Measurements from ENCODE around the gene MAP1S.

The MAP1S gene

DNA sequence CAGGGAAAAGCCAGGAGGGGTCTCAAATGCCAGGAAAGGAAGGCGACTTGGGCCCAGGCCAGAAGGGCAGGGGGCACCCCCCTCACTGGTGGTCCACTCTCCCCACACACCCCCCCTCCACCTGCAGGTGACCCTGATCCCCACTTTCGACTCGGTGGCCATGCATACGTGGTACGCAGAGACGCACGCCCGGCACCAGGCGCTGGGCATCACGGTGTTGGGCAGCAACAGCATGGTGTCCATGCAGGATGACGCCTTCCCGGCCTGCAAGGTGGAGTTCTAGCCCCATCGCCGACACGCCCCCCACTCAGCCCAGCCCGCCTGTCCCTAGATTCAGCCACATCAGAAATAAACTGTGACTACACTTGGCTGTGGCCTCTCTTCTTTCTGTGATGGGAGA is 14.9 kb downstream of the MAP1S start:
- no peak for DNase-seq (ENCODE audit: low read depth in 3 of 3, low spot score in 1 of 3)

DNA sequence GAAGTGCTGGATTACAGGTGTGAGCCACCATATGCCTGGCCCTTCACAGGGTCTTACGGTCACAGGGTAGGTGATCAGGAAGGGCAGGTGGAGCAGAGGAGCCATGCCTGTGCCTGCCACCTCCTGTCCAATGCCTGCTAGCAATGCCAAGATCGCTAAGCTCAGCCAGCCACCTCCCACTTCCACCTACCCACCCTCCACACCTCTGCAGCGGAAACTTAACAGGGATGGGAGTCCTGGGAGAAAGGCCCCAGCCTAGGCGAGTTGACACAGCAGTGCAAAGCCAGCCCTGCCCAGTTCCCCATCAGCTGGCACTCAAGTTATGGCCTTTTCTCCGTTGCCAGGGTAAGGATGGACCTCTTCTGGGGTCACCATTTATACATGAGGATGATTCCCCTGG is 16.1 kb downstream of the MAP1S start:
- DNase-seq (ENCODE audit: low read depth in 3 of 3, low spot score in 1 of 3): no peak

DNA sequence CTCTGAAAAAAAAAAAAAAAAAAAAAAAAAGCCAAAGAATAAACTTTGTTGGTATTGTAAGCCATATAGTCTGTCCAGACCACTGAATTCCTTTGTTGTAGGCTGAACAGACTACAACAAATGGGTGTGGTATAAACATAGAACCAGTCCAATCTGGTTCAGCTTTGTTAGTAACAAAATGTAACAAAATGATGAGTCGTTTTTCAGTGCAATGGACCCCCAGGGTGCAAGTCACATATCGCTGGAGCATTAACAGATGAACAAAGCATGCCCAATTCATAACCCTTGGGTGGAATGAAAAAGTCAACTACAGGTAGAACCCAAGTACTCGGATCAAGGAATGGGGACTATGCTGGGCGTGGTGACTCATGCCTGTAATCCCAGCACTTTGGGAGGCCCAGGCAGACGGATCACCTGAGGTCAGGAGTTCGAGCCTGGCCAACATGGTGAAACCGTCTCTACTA is 18.4 kb downstream of the MAP1S start:
- no peak for DNase-seq (ENCODE audit: low read depth in 3 of 3, low spot score in 1 of 3)

DNA sequence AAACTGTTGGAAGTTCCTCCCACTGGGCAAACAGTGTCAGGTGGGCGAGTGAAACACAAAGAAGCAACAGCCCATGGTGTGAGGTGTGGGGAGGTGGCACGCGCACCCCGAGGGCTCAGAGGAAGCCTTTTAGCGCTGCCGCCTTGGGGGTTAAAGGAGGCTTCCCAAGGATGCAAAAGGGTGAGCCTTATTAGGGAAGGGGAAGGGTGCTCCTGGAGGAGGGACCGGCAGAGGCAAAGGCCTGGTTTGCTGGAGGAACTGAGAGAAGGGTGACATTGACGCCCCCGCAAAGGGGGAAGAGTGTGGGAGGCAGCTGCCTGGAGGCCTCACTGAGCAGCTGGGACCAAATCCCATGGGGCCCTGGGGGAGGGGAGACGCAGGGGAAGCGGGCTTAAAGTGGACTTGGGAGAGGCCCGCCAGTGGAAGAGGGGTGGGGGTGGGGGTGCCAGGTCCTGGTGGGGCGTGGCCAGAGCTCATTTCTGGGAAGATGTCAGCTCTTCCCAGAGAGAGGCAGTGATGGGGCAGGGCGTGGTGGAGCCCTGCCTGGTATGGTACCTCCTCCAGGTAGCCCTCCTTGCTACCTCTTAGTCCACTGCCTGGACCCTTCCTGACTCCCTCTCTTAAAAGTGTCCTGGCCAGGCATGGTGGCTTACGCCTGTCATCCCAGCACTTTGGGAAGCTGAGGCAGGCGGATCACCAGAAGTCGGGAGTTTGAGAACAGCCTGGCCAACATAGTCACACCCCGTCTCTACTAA is 20.0 kb downstream of the MAP1S start:
- no peak for DNase-seq (ENCODE audit: low read depth in 3 of 3, low spot score in 1 of 3)

DNA sequence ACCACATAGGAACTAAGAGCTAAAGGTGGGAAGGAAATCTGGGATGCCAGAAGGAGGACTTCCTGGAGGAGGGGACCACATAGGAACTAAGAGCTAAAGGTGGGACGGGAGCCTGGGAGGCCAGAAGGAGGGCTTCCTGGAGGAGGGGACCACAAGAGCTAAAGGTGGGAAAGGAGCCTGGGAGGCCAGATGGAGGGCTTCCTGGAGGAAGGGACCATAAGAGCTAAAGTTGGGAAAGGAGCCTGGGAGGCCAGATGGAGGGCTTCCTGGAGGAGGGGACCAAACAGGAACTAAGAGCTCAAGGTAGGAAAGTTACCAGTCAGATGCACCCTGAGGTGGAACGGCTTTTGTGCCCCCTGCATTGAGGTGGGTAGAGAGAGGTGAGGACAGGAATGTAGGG is 22.2 kb downstream of the MAP1S start:
- no peak for DNase-seq (ENCODE audit: low read depth in 3 of 3, low spot score in 1 of 3)

DNA sequence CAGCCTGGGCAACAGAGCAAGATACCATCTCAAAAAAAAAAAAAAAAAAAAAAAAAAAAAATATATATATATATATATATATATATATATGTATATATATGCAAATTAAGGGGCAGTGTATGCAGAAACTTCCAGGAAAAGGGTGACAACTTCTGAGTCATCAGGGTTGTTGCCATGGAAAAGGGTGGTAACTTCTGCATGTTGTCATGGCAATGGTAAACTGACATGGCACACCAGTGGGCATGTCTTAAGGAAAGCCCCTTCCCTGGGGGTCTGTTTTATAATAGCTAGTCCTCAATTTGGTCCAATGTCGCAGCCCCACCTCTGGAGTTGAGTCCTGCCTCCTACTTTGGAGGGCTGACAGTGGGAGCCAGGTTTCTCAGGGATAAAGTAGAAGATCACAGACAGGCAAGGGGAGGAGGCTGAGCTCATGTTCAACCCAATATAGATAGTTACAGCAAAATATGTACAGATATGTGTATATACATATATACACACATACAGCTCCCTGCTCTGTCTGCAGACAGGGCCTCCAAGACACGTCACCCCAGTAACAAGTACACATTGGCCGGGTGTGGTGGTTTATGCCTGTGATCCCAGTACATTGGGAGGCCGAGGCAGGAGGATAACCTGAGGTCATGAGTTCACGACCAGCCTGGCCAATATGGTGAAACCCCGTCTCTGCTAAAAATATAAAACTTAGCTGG is 24.7 kb downstream of the MAP1S start:
- DNase-seq (ENCODE audit: low read depth in 3 of 3, low spot score in 1 of 3): no peak

DNA sequence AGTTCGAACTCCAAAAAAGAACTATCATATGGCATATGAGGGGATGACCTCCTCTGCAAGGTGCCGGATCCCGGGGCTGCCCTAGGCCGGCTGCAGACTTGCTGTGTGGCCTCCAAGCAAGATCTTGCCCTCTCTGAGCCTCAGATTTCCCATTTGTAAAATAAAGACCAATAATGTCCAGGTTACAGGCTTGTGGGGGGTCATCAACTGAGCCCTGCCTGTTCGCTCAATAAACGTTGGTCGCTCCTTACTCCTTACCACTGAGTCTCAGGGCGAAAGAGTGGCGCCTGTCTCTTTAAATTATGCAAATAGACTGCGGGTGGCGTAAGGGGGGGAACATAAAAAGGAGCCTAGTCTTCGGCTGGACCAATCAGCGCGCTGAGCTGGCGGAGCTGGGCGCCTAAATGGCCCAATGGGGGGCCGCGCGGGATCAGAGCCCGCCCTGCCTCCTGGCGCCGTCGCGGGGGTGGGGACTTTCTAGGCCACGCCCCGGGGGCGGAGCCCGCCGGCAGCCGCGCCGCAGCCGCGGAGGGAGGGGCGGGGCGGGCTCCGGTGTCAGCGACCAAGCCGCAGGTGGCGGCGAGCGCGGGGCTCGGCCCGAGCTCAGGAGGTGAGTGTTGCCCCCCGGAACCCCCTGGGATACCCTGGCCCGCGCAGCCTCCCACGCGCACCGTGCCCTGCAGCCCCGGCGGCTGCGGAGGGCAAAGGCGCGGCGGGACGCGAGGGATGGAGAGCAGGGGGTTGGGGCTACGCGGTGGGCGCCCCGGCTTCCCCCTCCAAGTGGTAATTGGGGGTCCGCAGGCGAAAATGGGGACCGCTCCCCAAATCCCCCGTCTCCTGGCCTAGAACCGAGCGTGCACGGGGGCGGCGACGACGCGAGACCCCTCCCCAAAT is 28.2 kb downstream of the MAP1S start:
- peak; percentile 88 to 91 (median 90) for DNase-seq (ENCODE audit: low read depth in 3 of 3, low spot score in 1 of 3)

DNA sequence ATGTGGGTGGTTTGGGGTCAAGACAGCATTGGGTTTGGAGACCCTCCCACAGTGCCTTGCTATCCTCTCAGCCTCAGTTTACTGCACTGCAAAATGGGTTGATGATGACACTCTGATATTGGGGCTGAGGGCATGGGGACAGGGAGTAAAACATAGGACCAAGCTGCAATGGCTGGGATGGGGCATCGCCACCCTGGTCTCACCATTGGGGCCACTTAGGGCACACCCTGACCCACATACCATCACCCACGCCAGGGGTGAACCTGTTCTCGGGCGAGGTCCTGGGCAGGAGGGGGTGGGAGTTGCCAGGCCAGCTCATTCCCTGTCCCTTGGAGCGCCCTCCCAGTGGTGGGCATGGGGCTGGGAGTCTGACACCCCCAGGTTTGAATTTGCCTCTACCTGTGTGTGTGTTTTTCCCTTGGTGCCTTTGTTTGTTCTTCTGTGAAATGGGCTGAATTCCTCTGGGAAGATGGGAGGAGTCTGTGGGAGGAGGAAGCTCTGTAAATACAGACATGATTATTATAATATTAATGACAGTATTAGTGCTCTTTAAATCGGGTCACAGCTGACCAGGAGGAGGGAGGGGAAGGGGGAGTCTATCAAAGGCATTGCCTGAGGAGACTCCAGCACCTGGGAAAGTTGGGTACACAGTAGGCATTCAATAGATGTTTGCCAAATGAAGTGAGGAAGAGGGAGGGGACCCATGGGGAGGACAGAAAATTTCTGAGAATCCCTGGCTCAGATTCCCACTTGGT is 29.8 kb downstream of the MAP1S start:
- DNase-seq (ENCODE audit: low read depth in 3 of 3, low spot score in 1 of 3): no peak

DNA sequence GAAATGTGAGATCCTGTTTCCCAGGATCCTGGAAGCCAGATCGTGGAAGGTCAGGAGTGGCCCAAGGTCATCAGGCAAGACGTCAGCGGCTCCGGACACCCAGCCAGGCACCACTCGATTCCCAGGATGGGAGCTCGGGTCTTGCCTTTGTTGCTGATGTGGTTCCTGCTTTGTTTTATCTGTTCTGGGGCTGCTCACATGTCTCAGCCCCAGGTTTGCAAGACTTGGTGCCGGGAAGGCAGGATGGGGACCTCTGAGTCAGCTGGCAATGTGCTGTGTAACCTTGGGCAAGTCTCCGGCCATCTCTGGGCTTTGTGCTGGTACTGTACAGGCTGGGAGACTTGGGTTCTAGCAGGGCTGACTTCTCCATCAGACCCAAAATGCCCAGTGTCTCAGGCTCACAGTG is 30.6 kb downstream of the MAP1S start:
- no peak for DNase-seq (ENCODE audit: low read depth in 3 of 3, low spot score in 1 of 3)

DNA sequence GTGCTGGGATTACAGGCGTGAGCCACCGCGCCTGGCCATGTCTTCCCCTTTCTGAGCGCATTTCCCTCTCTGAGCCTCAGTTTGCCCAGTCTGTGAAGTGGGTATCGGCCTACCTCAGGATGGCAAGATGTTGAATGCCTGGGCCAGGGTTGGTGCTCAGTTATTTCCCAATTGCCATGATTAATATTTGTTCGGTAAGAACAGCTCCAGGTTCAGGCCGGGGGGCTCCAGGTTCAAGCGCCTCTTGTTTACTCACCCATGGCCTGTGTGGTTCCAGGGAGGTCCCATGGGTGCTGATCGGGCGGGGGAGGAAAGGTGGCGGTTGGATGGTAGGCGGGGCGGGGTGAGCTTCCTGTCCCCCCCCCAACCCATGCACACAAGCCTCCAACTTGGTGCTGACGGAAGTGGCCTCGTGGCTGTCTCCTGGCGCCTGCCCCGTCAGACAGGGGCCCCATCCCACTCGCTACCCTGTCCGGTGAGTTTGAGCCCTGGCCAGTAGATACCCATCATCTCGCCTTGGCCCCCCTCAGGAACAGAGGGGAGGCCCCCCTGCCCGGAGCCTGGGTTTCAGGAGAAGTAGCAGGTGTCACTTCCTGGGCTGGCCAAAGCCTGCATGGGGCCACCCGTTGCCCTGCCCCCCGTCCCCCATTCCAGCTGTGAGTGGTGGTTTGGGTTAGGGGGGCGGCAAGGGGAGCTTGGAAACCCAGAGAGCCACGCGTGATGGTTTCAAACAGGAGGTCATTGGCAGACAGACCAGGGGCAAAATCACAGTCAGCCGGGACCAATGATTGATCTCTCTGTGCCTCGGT is 32.0 kb downstream of the MAP1S start, which contains the start of gene FCHO1:
Gene FCHO1 (plus strand): TSS at position 375 of the 809 bp plus-strand sequence. CDS start 3,688 bp downstream, outside the sequence.
- peak; percentile 62 to 72 (median 64) for DNase-seq (ENCODE audit: low read depth in 3 of 3, low spot score in 1 of 3)

DNA sequence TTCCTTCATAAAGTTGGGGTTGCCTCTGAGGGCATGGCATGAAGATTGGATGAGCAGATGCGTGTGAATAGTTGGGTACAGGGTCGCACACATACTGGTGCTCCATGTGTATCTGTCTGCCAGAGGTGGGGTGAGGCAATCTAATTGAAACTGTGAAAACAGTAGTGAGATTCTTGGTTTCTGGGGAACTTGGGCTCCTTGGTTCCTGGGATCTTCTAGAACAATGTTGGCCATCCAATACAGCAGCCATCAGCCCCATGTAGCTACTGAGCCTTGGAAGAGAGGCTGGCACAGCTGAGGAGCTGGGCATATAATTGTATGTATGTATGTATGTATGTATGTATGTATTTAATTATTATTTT is 32.6 kb downstream of the MAP1S start:
- DNase-seq (ENCODE audit: low read depth in 3 of 3, low spot score in 1 of 3): no peak

DNA sequence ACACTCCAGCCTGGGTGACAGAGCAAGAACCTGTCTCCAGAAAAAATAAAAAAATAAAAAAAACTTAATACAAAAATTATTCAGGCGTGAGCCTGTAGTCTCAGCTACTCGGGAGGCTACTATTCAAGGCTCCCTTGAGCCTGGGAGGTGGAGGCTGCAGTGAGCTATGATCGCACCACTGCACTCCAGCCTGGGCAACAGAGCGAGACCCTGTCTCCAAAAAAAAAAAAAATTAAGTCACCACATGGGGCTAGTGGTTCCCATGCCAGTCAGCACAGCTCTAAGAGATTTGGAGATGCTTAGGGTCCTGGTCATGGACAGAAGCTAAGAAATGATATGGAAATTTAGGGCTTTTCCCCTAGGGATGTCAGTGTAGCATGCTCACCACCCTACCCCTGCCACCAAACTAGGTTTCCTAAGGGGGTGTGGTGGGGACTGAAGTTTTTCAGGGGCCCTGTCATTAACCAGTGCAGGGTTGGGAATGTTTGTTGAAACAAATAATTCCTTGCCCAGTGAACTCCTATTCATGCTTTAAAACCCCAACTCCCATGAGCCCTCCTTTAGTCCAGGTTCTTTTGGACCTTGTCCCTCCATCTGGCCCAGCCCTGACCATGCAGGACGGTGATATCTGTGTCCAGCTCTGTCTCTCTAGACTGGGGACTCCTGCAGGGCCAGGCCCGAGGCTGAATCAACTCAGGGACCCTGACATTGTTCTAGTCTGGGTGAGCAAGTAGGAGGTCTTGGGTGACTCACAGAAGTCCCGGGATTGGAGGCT is 33.8 kb downstream of the MAP1S start:
- DNase-seq (ENCODE audit: low read depth in 3 of 3, low spot score in 1 of 3): no peak

DNA sequence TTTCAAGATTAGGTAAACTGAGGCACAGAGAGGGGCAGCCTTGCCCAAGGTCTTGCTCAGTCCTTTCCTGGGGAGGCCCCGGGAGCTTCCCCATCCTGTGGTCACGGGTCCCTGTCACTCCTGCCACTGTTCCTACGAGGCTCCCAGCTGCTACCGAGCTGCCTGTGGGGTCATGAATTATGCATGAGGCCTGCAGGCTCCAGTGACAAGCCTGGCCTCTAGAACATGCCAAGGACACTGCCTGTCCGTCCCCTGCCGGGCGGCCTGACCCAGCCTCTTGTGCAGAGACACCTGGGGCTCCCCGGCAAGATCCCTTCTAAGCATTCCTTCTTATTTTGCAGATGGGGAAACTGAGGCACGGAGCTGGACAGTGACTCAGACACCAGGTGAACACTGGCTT is 34.7 kb downstream of the MAP1S start:
- DNase-seq (ENCODE audit: low read depth in 3 of 3, low spot score in 1 of 3): no peak

DNA sequence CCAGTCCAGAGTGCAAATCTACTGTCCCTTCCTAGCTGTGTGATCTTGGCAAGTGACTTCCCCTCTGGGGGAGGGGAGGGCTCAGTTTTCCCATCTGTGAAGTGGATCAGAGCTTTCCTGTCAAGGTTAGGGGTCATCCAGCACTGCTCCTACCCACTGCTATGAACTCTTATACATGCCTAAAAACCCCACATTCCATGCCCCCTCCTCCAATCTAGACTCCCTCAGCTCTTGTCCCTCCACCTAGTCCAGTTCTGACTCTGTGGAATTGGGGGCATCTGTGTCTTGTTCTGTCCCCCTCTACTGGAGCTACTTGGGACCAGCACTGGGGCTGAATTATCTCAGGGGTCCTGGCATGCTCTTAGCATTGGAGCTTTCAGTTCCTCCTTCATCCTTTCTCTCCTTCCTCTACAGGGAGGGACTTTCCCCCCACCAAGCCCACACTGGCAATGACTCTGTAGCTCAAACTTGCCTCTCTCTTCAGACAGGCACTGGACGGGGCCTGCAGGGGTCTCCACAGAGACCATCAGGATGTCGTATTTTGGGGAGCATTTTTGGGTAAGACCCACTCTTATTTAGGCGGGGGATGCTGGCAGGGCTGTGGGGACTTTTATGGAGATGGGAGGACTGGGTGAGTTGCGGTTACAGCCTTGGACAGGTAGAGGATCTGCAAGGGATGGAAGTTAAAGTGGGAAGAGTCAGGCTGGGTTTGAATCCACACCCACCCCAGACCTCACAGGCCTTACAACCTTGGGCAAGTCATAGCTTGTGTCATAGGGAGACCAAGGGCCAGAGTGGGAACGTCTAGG is 35.6 kb downstream of the MAP1S start:
- no peak for DNase-seq (ENCODE audit: low read depth in 3 of 3, low spot score in 1 of 3)

DNA sequence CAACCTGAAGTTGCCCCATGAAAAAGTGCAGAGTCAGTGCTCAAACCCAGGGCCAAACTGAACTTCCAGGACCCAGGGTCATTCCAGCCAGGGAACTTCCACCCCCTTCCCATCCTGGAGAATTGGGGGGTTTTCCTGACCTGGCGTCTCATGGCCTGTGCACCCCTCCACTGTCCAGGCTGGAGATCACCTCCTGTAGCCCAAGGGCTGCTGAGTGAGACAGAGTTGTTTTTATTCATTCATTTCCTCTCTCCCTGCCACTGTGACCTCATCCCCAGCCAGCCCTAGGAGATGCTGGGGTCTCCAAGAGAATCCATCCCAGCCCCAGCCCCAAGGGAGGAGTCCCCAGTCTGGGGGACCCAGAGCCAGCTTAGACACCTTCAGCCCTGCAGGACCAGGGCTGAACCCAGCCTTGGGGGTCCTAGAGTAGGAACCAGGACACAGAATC is 36.2 kb downstream of the MAP1S start:
- no peak for DNase-seq (ENCODE audit: low read depth in 3 of 3, low spot score in 1 of 3)

DNA sequence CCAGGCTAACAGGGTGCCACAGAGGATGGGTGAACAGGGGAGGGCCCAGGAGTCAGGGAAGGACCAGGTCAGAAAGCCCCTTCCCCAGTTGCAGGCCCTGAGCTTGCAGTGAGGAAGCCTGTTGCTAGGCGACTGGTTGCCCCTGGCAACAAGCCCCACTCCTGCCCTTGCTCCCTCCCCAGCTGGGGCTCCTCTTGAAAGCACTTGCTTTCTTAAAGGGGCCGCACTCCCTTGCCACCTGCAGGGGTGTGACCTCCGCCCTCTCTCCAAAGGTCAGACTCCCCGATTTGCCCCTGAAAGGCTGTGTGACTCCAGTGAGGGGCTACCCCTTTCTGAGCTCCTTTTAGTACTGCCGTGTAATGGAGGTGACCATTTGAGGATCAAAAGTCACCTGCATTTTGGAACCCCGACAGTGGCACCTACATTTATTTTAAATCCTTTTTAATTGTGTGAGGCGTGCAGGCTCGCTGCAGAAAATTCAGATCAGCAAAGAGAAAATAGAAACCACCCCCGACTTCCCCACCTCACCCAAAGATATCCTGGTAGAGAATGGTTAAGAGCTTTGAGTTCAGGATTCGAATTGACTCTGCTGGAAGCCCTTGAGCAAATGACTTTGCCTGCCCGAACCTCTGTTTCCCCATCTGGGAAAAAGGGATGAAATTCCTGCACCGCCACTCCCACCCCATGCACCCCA is 36.8 kb downstream of the MAP1S start:
- no peak for DNase-seq (ENCODE audit: low read depth in 3 of 3, low spot score in 1 of 3)

DNA sequence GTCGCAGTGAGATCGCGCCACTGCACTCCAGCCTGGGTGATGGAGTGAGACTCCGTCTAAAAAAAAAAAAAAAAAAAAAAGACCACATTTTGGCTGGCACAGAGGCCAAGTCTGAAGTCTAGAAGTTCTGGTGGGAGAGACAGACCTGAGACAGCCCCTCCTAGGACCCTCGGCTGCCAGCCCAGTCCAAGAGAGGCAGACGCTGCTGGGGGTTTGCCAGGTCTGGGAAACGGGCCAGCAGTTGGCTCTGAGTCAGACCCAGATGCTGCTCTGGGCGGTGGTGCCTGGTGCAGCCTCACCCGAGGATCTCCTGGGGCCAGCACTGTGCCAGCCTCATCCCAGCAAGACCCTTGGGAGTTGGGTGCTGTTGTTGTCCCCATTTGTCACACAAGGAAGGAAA is 37.8 kb downstream of the MAP1S start:
- no peak for DNase-seq (ENCODE audit: low read depth in 3 of 3, low spot score in 1 of 3)

DNA sequence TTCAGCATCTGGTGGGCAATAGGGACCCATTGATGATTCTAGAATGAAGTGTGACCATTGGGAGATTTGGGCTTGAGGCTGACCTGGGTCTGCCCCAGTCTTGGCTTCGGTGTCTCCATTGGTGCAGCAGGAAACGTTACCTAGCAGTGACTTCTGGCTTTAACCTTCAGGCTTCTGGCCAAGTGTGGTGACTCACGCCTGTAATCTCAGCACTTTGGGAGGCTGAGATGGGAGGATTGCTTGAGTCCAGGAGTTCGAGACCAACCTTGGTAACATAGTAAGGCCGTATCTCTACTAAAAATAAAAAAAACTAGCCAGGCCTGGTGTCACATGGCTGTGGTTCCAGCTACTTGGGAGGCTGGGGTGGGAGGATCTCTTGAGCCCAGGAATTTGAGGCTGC is 39.2 kb downstream of the MAP1S start:
- no peak for DNase-seq (ENCODE audit: low read depth in 3 of 3, low spot score in 1 of 3)
